ENCODE measurements around the gene SRD5A3.

Gene SRD5A3

GRCh38 chr4:55323375-55323774 is 22.7 kb upstream of the SRD5A3 start:
- Histone ChIP-seq H3K27me3 (replicated peaks) (no peaks in the 10 kb centered on the region), H3K4me3 (ENCODE audit: low read depth, low read length) (no peak overlapping the region), H3K36me3 (replicated peaks) (no peaks in the 10 kb centered on the region), H3K27ac (no peak overlapping the region)
- in situ Hi-C loops (cut with HindIII; ENCODE audit: low pct_ligation_motif_present, low sequenced_read_pairs), result no loop called here
- TF ChIP-seq CTCF (IDR thresholded peaks at IDR 0.05; ENCODE audit: low read depth, low read length, missing control alignments), result no peak
- DNase-seq, result no peak

GRCh38 chr4:55326629-55327028 is 19.4 kb upstream of the SRD5A3 start:
- in situ Hi-C loops (cut with HindIII; ENCODE audit: low pct_ligation_motif_present, low sequenced_read_pairs), result no loop called here
- H3K36me3 ChIP-seq (replicated peaks), result no peaks in the 10 kb centered on the region
- no peaks in the 10 kb centered on the region for H3K27me3 ChIP-seq (replicated peaks)
- no peak overlapping the region for H3K4me3 ChIP-seq (ENCODE audit: low read depth, low read length)
- H3K27ac ChIP-seq, result no peak overlapping the region
- DNase-seq, result no peak
- TF ChIP-seq CTCF (IDR thresholded peaks at IDR 0.05; ENCODE audit: low read depth, low read length, missing control alignments), result no peak

GRCh38 chr4:55329012-55329411 is 17.0 kb upstream of the SRD5A3 start:
- Histone ChIP-seq H3K36me3 (replicated peaks) (no peaks in the 10 kb centered on the region), H3K4me3 (ENCODE audit: low read depth, low read length) (no peak overlapping the region), H3K27me3 (replicated peaks) (no peaks in the 10 kb centered on the region), H3K27ac (no peak overlapping the region)
- no peak for DNase-seq
- no peak for TF ChIP-seq CTCF (IDR thresholded peaks at IDR 0.05; ENCODE audit: low read depth, low read length, missing control alignments)
- in situ Hi-C loops (cut with HindIII; ENCODE audit: low pct_ligation_motif_present, low sequenced_read_pairs), result no loop called here

- no peak overlapping the region for H3K4me3 ChIP-seq (ENCODE audit: low read depth, low read length)
- no peak for DNase-seq
- H3K27me3 ChIP-seq (replicated peaks), result no peaks in the 10 kb centered on the region
- TF ChIP-seq CTCF (IDR thresholded peaks at IDR 0.05; ENCODE audit: low read depth, low read length, missing control alignments), result no peak
- no peak overlapping the region for H3K27ac ChIP-seq
- in situ Hi-C loops (cut with HindIII; ENCODE audit: low pct_ligation_motif_present, low sequenced_read_pairs), result no loop called here
- H3K36me3 ChIP-seq (replicated peaks), result no peaks in the 10 kb centered on the region
These were observed 15.8 kb upstream of the SRD5A3 start for GRCh38 chr4:55330241-55330640.

GRCh38 chr4:55336138-55337034 is 9.7 kb upstream of the SRD5A3 start:
- Histone ChIP-seq H3K27ac (no peak overlapping the region), H3K4me3 (ENCODE audit: low read depth, low read length) (no peak overlapping the region), H3K36me3 (replicated peaks) (no peaks in the 10 kb centered on the region), H3K27me3 (replicated peaks) (no peaks in the 10 kb centered on the region)
- in situ Hi-C loops (cut with HindIII; ENCODE audit: low pct_ligation_motif_present, low sequenced_read_pairs), result no loop called here
- TF ChIP-seq CTCF (IDR thresholded peaks at IDR 0.05; ENCODE audit: low read depth, low read length, missing control alignments), result no peak
- no peak for DNase-seq

GRCh38 chr4:55337944-55338343 is 8.1 kb upstream of the SRD5A3 start:
- no peak for TF ChIP-seq CTCF (IDR thresholded peaks at IDR 0.05; ENCODE audit: low read depth, low read length, missing control alignments)
- DNase-seq, result no peak
- H3K27ac ChIP-seq, result no peak overlapping the region

More at GRCh38 chr4:55337944-55338343, 8.1 kb upstream of the SRD5A3 start:
- Histone ChIP-seq H3K27me3 (replicated peaks) (no peaks in the 10 kb centered on the region), H3K36me3 (replicated peaks) (no peaks in the 10 kb centered on the region), H3K4me3 (ENCODE audit: low read depth, low read length) (no peak overlapping the region)
- in situ Hi-C loops (cut with HindIII; ENCODE audit: low pct_ligation_motif_present, low sequenced_read_pairs), result no loop called here

Measured in brain microvascular endothelial cell (primary cell).